Measurements from ENCODE around the gene OR1J4.
"Not testable (repeated sequence)": the region's sequence is repeated elsewhere in the genome, so short reads cannot be mapped to it uniquely, and the experiment has no call there.

Gene OR1J4

GRCh38 chr9:122518841-122519240 lies at the start of gene OR1J4:
Gene OR1J4, plus strand, starts transcription at chr9:122519141. Its CDS starts 0 bp downstream, at chr9:122519141.
- DNase-seq (ENCODE audit: low read depth in 2 of 3, low spot score in 2 of 3) = no peak

- DNase-seq (ENCODE audit: low read depth in 2 of 3, low spot score in 2 of 3) = no peak
Measured at GRCh38 chr9:122474561-122474960, 44.4 kb upstream of the OR1J4 start.

GRCh38 chr9:122475717-122476116 lies 43.2 kb upstream of the OR1J4 start:
- DNase-seq (ENCODE audit: low read depth in 2 of 3, low spot score in 2 of 3) = no peak

GRCh38 chr9:122477346-122477745 lies 41.6 kb upstream of the OR1J4 start:
- no peak for DNase-seq (ENCODE audit: low read depth in 2 of 3, low spot score in 2 of 3)

- no peak for DNase-seq (ENCODE audit: low read depth in 2 of 3, low spot score in 2 of 3)
Measured at GRCh38 chr9:122477826-122478225, 41.1 kb upstream of the OR1J4 start, which contains the start of gene OR1J1. Gene OR1J1, minus strand, starts transcription at chr9:122477926. Its CDS starts 0 bp downstream, at chr9:122477926.

- no peak for DNase-seq (ENCODE audit: low read depth in 2 of 3, low spot score in 2 of 3)
Measured at GRCh38 chr9:122479062-122479461, 39.9 kb upstream of the OR1J4 start.

- DNase-seq (ENCODE audit: low read depth in 2 of 3, low spot score in 2 of 3) = no peak
Measured at GRCh38 chr9:122498883-122499288, 20.1 kb upstream of the OR1J4 start.

GRCh38 chr9:122506964-122507363 lies 12.0 kb upstream of the OR1J4 start:
- no peak for DNase-seq (ENCODE audit: low read depth in 2 of 3, low spot score in 2 of 3)

GRCh38 chr9:122510502-122510901 lies 8.4 kb upstream of the OR1J4 start, which contains the start of gene OR1J2:
Gene OR1J2, plus strand, starts transcription at chr9:122510802. Its CDS starts 0 bp downstream, at chr9:122510802.
- DNase-seq (ENCODE audit: low read depth in 2 of 3, low spot score in 2 of 3) = no peak

GRCh38 chr9:122518226-122518625 lies 715 bp upstream of the OR1J4 start:
- no peak for DNase-seq (ENCODE audit: low read depth in 2 of 3, low spot score in 2 of 3)

GRCh38 chr9:122519376-122519775 lies 435 bp downstream of the OR1J4 start:
- no peak for DNase-seq (ENCODE audit: low read depth in 2 of 3, low spot score in 2 of 3)

GRCh38 chr9:122526602-122527001 lies 7.7 kb downstream of the OR1J4 start:
- peak in 1 of 3 experiments; percentile 0 for DNase-seq (ENCODE audit: low read depth in 2 of 3, low spot score in 2 of 3)

- DNase-seq (ENCODE audit: low read depth in 2 of 3, low spot score in 2 of 3) = no peak
Measured at GRCh38 chr9:122527193-122527592, 8.3 kb downstream of the OR1J4 start, which contains the start of gene OR1N1. Gene OR1N1, minus strand, starts transcription at chr9:122527293. Its CDS starts 0 bp downstream, at chr9:122527293.

- DNase-seq (ENCODE audit: low read depth in 2 of 3, low spot score in 2 of 3) = not testable (repeated sequence)
Measured at GRCh38 chr9:122531157-122531556, 12.2 kb downstream of the OR1J4 start.

GRCh38 chr9:122536134-122536533 lies 17.2 kb downstream of the OR1J4 start:
- DNase-seq (ENCODE audit: low read depth in 2 of 3, low spot score in 2 of 3) = no peak

- not testable (repeated sequence) for DNase-seq (ENCODE audit: low read depth in 2 of 3, low spot score in 2 of 3)
Measured at GRCh38 chr9:122537066-122537465, 18.1 kb downstream of the OR1J4 start.

GRCh38 chr9:122538757-122539156 lies 19.8 kb downstream of the OR1J4 start:
- DNase-seq (ENCODE audit: low read depth in 2 of 3, low spot score in 2 of 3) = no peak

- DNase-seq (ENCODE audit: low read depth in 2 of 3, low spot score in 2 of 3) = no peak
Measured at GRCh38 chr9:122546196-122546595, 27.3 kb downstream of the OR1J4 start.

- DNase-seq (ENCODE audit: low read depth in 2 of 3, low spot score in 2 of 3) = no peak
Measured at GRCh38 chr9:122551371-122551770, 32.4 kb downstream of the OR1J4 start.

- no peak for DNase-seq (ENCODE audit: low read depth in 2 of 3, low spot score in 2 of 3)
Measured at GRCh38 chr9:122552812-122553211, 33.9 kb downstream of the OR1J4 start, which contains the start of gene OR1N2. Gene OR1N2, plus strand, starts transcription at chr9:122553112. Its CDS starts 100 bp downstream, at chr9:122553212.

GRCh38 chr9:122561446-122561845 lies 42.5 kb downstream of the OR1J4 start:
- DNase-seq (ENCODE audit: low read depth in 2 of 3, low spot score in 2 of 3) = no peak

GRCh38 chr9:122562134-122562760 lies 43.3 kb downstream of the OR1J4 start:
- peak in 2 of 3 experiments; percentile 4 to 18 for DNase-seq (ENCODE audit: low read depth in 2 of 3, low spot score in 2 of 3)

- no peak for DNase-seq (ENCODE audit: low read depth in 2 of 3, low spot score in 2 of 3)
Measured at GRCh38 chr9:122567901-122568300, 49.0 kb downstream of the OR1J4 start.

All from activated CD8-positive, alpha-beta memory T cell treated with anti-CD3 and anti-CD28 coated beads for 48 hours (primary cell).